Measurements from ENCODE around the gene TUFT1. TPM values are rescaled to one million over a fixed set of nuclear protein-coding genes. Genes with fewer than 3 reads are reported as not detected.

TUFT1 gene
- total RNA-seq, 4 donors from 2014 or later, result 83.4 to 121 (median 91.5) TPM

GRCh38 chr1:151581451-151581850, 41.3 kb downstream of the TUFT1 start:
- Histone ChIP-seq H3K4me3 (no peak overlapping the region), H3K27me3 (no peaks in the 10 kb centered on the region), H3K27ac (no peak overlapping the region), H3K9me3 (no peaks in the 10 kb centered on the region), H3K36me3 (peaks cover 12% of the 10 kb centered on the region), H3K4me1 (peaks cover 72% of the 10 kb centered on the region)
- no CpG with 5 or more reads among the region's 5 CpGs for WGBS
- DNase-seq (ENCODE audit: low spot score in 2 of 2), result no peak
- TF ChIP-seq POLR2AphosphoS5 (IDR thresholded peaks at IDR 0.05), result no peak
- TF ChIP-seq EP300 (IDR thresholded peaks at IDR 0.05), result no peak

GRCh38 chr1:151581921-151582320, 41.8 kb downstream of the TUFT1 start:
- H3K4me3 ChIP-seq, result no peak overlapping the region
- WGBS, result 78% methylated on average over 1 of the region's 1 CpG
- H3K4me1 ChIP-seq, result peaks cover 75% of the 10 kb centered on the region
- no peaks in the 10 kb centered on the region for H3K9me3 ChIP-seq
- no peak for DNase-seq (ENCODE audit: low spot score in 2 of 2)
- H3K27me3 ChIP-seq, result no peaks in the 10 kb centered on the region
- peaks cover 8% of the 10 kb centered on the region for H3K36me3 ChIP-seq
- peak overlapping the region; percentile 70 for H3K27ac ChIP-seq
- TF ChIP-seq CTCF (IDR thresholded peaks at IDR 0.05) (no peak), POLR2A (IDR thresholded peaks at IDR 0.05) (no peak), POLR2AphosphoS5 (IDR thresholded peaks at IDR 0.05) (no peak), EP300 (IDR thresholded peaks at IDR 0.05) (no peak)

GRCh38 chr1:151583796-151584195, 43.7 kb downstream of the TUFT1 start:
- Histone ChIP-seq H3K27ac (peak overlapping the region; percentile 70), H3K36me3 (peaks cover 3% of the 10 kb centered on the region), H3K4me3 (no peak overlapping the region), H3K9me3 (no peaks in the 10 kb centered on the region), H3K27me3 (no peaks in the 10 kb centered on the region), H3K4me1 (peaks cover 74% of the 10 kb centered on the region)
- 40% methylated on average over 2 of the region's 2 CpGs for WGBS
- no peak for DNase-seq (ENCODE audit: low spot score in 2 of 2)
- TF ChIP-seq POLR2A (IDR thresholded peaks at IDR 0.05) (no peak), POLR2AphosphoS5 (IDR thresholded peaks at IDR 0.05) (no peak), EP300 (IDR thresholded peaks at IDR 0.05) (no peak), CTCF (IDR thresholded peaks at IDR 0.05) (no peak)

GRCh38 chr1:151584278-151584677, 44.2 kb downstream of the TUFT1 start:
- Histone ChIP-seq H3K4me3 (no peak overlapping the region), H3K4me1 (peaks cover 69% of the 10 kb centered on the region), H3K27me3 (no peaks in the 10 kb centered on the region), H3K9me3 (no peaks in the 10 kb centered on the region), H3K27ac (peak overlapping the region; percentile 70), H3K36me3 (no peaks in the 10 kb centered on the region)
- WGBS, result 33% methylated on average over 6 of the region's 6 CpGs
- no peak for TF ChIP-seq EP300 (IDR thresholded peaks at IDR 0.05)
- TF ChIP-seq POLR2AphosphoS5 (IDR thresholded peaks at IDR 0.05), result no peak
- no peak for TF ChIP-seq POLR2A (IDR thresholded peaks at IDR 0.05)
- TF ChIP-seq CTCF (IDR thresholded peaks at IDR 0.05), result no peak
- DNase-seq (ENCODE audit: low spot score in 2 of 2), result no peak

GRCh38 chr1:151584780-151585179, 44.7 kb downstream of the TUFT1 start:
- no peak for DNase-seq (ENCODE audit: low spot score in 2 of 2)
- no peak for TF ChIP-seq POLR2A (IDR thresholded peaks at IDR 0.05)
- TF ChIP-seq POLR2AphosphoS5 (IDR thresholded peaks at IDR 0.05), result no peak
- no peak for TF ChIP-seq EP300 (IDR thresholded peaks at IDR 0.05)
- TF ChIP-seq CTCF (IDR thresholded peaks at IDR 0.05), result no peak
- H3K9me3 ChIP-seq, result no peaks in the 10 kb centered on the region
- no peak overlapping the region for H3K4me3 ChIP-seq
- H3K27me3 ChIP-seq, result no peaks in the 10 kb centered on the region
- peak overlapping the region; percentile 70 for H3K27ac ChIP-seq
- H3K4me1 ChIP-seq, result peaks cover 64% of the 10 kb centered on the region
- H3K36me3 ChIP-seq, result no peaks in the 10 kb centered on the region
- WGBS, result 40% methylated on average over 7 of the region's 7 CpGs

GRCh38 chr1:151585622-151586021, 45.5 kb downstream of the TUFT1 start:
- Histone ChIP-seq H3K4me1 (peaks cover 57% of the 10 kb centered on the region), H3K9me3 (no peaks in the 10 kb centered on the region), H3K27ac (peak overlapping the region; percentile 70), H3K36me3 (no peaks in the 10 kb centered on the region), H3K27me3 (no peaks in the 10 kb centered on the region), H3K4me3 (no peak overlapping the region)
- WGBS, result 25% methylated on average over 1 of the region's 1 CpG
- no peak for DNase-seq (ENCODE audit: low spot score in 2 of 2)
- no peak for TF ChIP-seq POLR2AphosphoS5 (IDR thresholded peaks at IDR 0.05)
- no peak for TF ChIP-seq EP300 (IDR thresholded peaks at IDR 0.05)
- TF ChIP-seq CTCF (IDR thresholded peaks at IDR 0.05), result no peak
- no peak for TF ChIP-seq POLR2A (IDR thresholded peaks at IDR 0.05)
